ENCODE measurements around the gene MEIS3.

MEIS3 gene

GRCh38 chr19:47419789-47420188, 462 bp upstream of the MEIS3 start:
- Histone ChIP-seq H3K4me3 (replicated peaks; ENCODE audit: insufficient read depth, low read length) (no peak overlapping the region), H3K27me3 (ENCODE audit: insufficient read depth, poor library complexity, severe bottlenecking) (peaks cover 75% of the 10 kb centered on the region)

GRCh38 chr19:47418692-47419029, 666 bp downstream of the MEIS3 start:
- Histone ChIP-seq H3K4me3 (replicated peaks; ENCODE audit: insufficient read depth, low read length) (no peak overlapping the region), H3K27ac (replicated peaks) (no peak overlapping the region), H3K27me3 (ENCODE audit: insufficient read depth, poor library complexity, severe bottlenecking) (peaks cover 77% of the 10 kb centered on the region)
- no peak for TF ChIP-seq SPI1 (IDR thresholded peaks at IDR 0.05; ENCODE audit: borderline replicate concordance, low read depth)
- no peak for TF ChIP-seq CTCF (IDR thresholded peaks at IDR 0.05; ENCODE audit: insufficient read depth, low read length)
- TF ChIP-seq POLR2AphosphoS5 (IDR thresholded peaks at IDR 0.05; ENCODE audit: low read depth), result no peak
- no peak for TF ChIP-seq GABPA (IDR thresholded peaks at IDR 0.05; ENCODE audit: low read depth)
- TF ChIP-seq REST (IDR thresholded peaks at IDR 0.05; ENCODE audit: insufficient replicate concordance, low read depth), result no peak
- DNase-seq (ENCODE audit: low read depth in 1 of 2, low spot score in 1 of 2), result no peak

More at GRCh38 chr19:47419789-47420188, 462 bp upstream of the MEIS3 start:
- H3K27ac ChIP-seq (replicated peaks), result no peak overlapping the region
- TF ChIP-seq GABPA (IDR thresholded peaks at IDR 0.05; ENCODE audit: low read depth), result no peak
- no peak for DNase-seq (ENCODE audit: low read depth in 1 of 2, low spot score in 1 of 2)

- DNase-seq (ENCODE audit: low read depth in 1 of 2, low spot score in 1 of 2), result no peak
- Histone ChIP-seq H3K27ac (replicated peaks) (no peak overlapping the region), H3K4me3 (replicated peaks; ENCODE audit: insufficient read depth, low read length) (no peak overlapping the region), H3K27me3 (ENCODE audit: insufficient read depth, poor library complexity, severe bottlenecking) (peaks cover 73% of the 10 kb centered on the region)
- TF ChIP-seq REST (IDR thresholded peaks at IDR 0.05; ENCODE audit: insufficient replicate concordance, low read depth) (no peak), GABPA (IDR thresholded peaks at IDR 0.05; ENCODE audit: low read depth) (no peak), POLR2AphosphoS5 (IDR thresholded peaks at IDR 0.05; ENCODE audit: low read depth) (no peak), CTCF (IDR thresholded peaks at IDR 0.05; ENCODE audit: insufficient read depth, low read length) (no peak), SPI1 (IDR thresholded peaks at IDR 0.05; ENCODE audit: borderline replicate concordance, low read depth) (no peak)
These were observed 1.3 kb downstream of the MEIS3 start for GRCh38 chr19:47417746-47418691.

- Histone ChIP-seq H3K27ac (replicated peaks) (no peak overlapping the region), H3K4me3 (replicated peaks; ENCODE audit: insufficient read depth, low read length) (no peak overlapping the region), H3K27me3 (ENCODE audit: insufficient read depth, poor library complexity, severe bottlenecking) (peaks cover 70% of the 10 kb centered on the region)
- no peak for DNase-seq (ENCODE audit: low read depth in 1 of 2, low spot score in 1 of 2)
- no peak for TF ChIP-seq POLR2AphosphoS5 (IDR thresholded peaks at IDR 0.05; ENCODE audit: low read depth)
- peak; percentile 23 for TF ChIP-seq REST (IDR thresholded peaks at IDR 0.05; ENCODE audit: insufficient replicate concordance, low read depth)
These were observed 2.1 kb downstream of the MEIS3 start for GRCh38 chr19:47417107-47417745.

All from HL-60 (cell line).